DMS114 treated with DMSO at 0.1 percent for 48 hours (cell line): Measurements from ENCODE around the gene RYR3.
A peak's percentile ranks its signal among the peaks of the same experiment; 100 is the strongest.

ENCODE experiments used
- DNase-seq: peaks from one replicate; lab custom pipeline; 2025; ENCODE audit not compliant: unreplicated experiment; lab: John Stamatoyannopoulos, UW

The RYR3 gene

DNA sequence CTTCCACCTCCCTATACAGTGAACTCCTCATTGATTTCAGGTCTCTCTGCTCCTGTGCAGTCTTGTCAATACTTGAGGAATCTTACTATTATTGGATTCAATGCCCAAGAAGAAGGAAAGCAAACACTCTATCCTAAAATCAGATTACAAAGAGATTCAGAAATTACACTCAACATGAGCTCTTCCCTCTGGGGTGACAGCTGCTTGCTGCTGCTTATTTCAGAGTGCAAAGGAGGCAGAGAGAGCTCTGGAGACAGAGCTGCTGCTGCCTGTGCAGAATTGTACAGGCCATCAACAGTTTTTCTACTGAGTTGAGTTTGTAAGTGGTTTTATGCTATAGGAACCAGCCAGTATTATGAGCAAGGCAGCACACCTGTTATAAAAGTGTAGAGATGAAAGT is 7.1 kb downstream of the RYR3 start:
- no peak for DNase-seq

DNA sequence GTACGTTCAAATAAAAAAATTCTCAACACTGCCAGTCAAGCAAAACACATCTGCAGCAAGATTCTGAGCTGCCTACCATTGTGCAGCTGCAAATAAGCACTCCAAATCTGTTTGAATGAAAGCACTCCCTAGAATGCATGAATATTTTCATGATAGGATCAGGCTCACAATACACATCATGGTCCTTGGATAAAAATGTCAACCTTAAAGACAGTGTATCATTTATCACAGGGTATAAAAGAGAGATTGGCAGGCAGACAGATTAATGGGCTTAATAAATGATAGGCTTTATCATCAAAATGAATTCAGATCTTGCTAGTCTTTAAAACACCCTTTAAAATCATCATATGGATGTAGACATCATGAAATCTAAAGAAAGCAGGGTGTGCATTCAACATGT is 9.2 kb downstream of the RYR3 start:
- no peak for DNase-seq

DNA sequence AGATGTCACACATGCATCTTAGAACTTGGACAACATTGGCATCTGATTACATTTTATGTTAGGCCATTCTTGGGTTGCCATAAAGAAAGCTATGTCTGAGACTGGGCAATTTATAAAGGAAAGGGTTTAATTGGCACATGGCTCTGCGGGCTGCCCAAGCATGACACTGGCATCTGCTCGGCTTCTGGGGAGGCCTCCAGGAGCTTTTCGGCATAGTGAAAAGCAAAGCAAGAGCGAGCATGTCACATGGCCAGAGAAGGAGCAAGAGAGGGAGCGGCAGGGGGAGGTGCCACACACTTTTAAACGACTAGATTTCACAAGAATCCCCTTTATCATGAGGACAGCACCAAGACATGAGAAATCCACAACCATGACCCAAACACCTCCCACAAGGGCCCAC is 11.3 kb downstream of the RYR3 start:
- no peak for DNase-seq

DNA sequence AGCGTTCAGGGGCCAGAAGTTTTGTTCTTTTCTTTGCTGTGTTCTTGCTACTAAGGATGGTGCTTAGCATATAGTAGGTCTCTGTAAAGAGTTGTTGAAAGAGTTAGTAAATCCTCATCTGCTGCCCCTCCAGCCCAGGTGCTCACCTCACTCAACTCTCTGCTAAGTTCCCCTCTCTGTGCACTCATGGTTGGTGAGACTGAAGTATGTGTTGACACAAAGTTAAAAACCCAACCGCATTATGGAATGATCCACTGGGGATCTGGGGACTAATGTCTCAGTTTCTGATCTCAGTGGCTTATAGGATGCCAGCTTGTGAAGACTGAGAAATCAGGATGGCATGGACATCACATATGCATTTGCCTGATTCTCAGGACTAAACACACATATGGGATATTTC is 13.8 kb downstream of the RYR3 start:
- DNase-seq: no peak

DNA sequence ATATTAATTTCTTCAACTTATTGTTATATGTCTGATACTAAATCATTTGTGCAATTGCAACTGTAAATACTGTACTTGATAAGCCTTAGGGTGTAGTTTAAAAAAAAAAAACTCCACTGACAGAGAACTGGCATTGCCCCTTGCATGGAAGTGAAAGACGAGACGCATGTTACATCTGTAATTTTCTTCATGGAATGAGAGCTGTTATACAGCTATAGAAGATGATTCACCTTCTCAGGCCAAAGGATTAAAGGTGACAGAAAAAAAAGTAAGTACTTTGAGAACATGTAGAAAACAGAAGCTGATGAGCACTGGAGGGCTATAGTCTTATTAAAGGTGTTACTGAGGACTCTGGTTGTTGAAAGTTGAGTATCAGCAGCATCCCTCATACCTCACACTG is 16.1 kb downstream of the RYR3 start:
- DNase-seq: no peak

DNA sequence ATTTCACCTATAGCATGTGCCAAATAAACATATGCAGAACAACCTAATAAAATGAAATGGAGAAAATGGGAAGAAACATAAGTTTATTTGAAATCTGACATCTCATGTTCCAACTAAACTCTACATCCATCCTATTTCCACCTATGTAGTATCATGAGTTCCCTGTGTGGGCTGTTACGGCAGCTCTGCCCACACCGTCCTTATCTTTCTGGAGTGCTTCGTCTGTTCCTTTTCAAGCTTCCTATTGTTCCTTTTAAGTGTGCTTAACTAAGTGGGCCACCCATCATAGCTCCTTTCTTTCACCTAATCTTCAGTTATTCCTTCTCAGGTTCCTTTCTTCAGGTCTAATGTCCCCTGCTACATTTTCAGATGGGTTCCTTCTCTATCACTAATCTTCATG is 17.3 kb downstream of the RYR3 start:
- DNase-seq: no peak

DNA sequence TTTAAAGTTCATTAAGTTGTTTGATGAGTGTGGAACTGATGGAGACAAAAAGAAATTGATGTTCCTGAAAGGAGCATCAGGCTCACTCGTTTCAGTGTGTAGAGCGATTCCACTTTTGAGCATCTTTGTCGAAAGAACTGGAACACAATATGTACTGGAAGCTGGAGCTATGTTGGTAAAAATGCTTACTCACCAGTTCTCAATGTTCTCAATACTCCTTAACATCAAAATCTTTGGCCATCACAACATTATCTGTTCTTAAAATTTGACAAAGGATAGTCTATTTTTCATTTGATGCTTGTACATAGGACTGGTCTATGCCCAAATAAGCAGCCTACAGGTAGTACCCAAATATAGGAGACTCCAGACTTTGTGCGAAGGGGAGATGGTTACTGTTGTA is 18.7 kb downstream of the RYR3 start:
- no peak for DNase-seq

DNA sequence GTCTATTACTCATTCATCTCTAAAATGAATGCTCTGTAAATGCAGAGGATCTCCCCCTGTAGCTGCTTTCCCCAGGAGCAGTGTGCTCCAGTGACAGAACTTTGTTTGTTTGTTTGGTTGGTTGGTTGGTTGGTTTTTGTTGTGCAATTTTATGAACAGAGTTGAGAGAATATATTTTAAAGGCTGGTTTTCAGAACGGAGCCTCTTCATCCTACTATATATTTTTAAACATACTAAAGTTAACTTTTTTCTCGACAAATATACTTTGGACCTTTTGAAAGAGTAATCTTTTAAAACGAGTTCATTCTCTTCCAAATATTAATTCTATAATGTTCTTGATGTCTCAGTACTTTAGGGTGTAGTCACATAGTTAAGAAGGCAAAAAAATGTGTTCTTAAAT is 20.2 kb downstream of the RYR3 start:
- DNase-seq: peak; percentile 97

DNA sequence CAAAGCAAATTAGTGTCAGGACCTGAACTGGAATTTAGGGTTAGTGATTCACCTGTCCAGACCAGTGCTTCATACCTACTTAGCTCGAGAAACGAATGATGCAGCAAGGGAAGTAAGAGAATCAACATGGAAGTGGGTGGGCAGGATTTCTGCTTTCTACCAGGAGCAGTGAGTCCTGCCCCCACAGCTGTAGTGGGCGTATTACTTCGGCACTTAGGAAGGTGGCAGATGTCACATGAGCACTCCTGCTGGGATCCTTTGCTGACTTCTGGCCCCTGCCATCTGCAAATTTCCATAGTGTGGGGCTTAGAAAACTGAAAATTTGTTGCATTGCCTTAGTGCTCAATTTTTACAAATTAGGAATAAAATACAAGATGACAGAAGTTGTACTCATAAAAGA is 31.2 kb downstream of the RYR3 start:
- DNase-seq: no peak

DNA sequence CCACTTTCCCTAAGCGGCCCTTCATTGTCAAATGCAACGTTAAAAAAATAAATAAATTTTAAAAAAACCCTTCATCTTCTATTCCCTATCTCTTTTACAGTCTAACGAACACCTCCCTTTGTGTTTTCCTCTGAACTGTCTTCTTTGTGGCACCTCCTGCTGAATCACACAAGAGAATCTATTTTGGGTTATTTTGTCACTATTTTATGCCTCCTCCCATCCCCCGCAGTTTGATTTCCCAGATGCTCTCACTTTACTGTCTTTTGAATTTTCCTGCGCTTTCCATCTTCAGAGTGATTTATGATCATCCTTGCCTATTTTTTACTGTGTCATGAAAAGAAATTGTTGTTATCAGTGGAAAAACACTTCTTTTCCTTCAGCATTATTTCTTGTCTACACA is 32.5 kb downstream of the RYR3 start:
- no peak for DNase-seq

DNA sequence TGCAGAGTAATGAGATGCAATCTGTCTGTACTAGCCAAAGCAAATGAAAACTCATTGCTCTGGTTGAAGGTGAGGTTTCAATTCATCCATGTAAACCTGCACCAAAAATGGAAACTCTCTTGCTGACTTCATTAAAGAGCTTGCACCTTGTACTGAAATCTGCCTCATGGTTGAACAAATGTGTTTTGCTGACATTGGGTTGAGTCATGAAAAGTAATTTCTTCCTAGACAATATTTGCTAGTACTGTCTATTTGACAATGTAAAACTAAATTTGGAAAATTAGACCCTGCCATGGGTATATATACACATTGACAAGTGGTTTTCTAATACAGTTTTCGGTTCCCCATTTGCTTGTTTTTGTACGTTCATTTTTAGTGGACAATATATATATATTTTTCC is 33.3 kb downstream of the RYR3 start:
- DNase-seq: no peak

DNA sequence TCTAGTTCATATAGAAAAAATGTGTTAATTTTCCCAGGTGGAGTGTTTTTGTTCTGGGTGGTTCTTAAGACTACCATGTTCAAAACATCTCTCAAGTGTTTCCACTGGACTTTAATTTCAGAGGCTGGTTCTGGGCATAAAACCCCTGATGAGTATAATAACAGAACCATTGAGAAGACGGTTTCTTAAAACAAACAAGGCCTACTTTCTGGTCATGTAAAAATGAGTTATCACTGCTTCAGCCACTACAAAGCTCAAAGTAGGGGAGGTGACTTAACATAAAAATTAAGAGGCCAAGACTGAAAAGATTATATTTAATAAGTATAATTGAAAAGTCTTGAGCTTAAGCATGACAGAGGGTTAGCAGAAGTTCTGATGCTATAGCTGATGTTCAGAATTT is 33.8 kb downstream of the RYR3 start:
- no peak for DNase-seq

DNA sequence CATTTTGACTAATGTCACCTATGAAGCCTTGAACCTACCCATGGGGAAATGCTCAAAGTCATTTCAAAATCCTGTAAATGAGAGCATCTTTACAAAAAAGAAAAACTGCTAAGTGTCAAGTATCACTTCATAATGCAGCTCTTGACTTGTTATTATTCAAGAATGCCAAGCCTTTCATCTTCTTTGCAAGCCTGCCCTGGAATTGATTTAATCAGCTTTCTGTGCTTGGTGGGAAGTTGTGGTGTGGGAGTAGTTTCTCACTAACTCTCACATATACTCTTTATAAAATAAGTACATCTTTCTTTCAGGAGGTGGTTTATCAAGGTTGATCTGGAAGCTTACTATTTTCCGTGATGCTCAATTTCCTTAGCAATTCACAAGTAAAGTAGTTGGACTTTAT is 43.6 kb downstream of the RYR3 start:
- DNase-seq: no peak

DNA sequence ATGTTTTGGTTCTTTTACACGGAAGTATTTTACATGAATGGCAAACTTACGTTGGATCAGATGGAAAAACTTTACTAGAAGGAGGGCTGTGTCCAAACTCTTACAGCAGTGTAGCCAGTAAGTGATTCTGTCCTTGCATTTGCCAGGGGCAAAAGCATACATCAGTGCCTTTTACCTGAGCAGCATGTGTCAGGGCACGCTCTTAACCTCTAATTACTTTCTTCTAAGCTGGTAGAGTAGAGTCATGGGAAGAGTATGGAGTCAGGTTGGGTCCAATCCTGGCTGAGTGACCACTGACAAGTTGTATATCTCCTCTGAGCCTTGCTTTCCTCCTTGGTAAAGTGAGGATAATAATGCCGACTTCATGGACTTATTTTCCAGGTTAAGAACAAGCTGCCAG is 47.1 kb downstream of the RYR3 start:
- DNase-seq: no peak

DNA sequence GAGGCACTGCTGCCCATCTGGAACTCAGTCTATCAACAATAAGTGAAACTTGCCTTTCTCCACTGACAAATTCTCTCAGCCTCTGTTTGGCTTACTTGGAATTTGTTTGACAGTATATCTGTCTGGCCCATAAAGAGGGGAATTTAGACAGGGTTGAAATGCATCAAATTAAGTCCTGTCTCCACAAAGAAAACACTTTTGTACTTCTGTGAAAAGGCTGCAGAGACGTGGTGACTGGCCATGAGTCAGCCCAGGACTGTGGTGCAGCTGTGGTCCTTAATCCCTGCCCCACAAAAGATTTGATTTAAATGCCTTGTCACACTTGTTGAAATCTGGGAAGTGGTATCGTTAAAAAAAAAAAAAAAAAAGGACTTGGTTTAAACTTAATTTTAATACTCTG is 47.5 kb downstream of the RYR3 start:
- no peak for DNase-seq

DNA sequence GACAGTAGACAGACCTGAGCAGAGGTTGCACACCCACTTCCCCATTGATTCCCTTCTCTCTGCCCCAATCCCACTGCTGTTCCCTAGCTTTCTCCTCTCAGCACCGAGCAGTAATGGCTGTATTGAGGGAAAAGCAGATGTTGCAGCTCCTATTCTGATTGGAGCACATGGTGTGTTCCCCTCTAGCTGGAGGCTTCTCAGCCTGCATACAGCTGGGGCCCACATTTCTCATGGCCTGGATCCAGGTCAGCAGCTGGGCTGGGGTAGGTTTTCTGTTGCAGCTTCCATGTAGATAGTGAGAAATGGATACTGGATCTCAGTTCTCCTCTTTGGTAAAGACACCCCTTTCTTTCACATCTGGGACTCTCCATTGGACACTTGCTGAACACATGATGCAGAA is 50.1 kb downstream of the RYR3 start:
- no peak for DNase-seq

DNA sequence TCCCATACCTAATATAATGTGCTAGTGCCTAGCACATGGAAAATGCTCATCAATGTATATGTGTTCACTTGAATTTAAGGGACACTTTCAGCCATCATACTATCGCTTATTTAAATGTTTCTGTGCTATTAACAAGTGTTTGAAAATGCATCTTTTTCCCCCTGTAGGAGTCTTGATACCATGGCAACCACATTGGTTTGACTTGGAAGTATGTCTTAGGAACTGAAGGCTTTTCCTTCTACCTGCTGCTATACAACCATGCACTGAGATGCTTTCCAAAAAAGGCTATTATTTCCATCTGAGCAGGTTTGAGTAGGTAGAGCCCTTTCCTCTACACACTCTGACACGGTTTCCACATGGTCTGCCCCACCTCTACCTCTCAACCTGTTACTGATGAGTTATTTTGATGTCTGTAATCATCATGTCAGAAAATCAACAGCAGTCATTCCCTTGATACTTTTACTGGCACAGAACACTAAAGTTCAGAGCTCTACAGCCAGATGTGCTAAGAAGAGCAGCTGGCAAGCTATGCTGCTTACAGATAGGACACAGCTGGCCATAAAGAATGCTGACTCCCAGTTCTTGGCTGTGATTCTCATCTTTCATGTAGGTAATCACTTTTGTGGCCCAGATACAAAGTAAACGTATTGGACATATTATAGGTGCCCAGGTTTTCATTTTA is 59.3 kb downstream of the RYR3 start:
- no peak for DNase-seq

DNA sequence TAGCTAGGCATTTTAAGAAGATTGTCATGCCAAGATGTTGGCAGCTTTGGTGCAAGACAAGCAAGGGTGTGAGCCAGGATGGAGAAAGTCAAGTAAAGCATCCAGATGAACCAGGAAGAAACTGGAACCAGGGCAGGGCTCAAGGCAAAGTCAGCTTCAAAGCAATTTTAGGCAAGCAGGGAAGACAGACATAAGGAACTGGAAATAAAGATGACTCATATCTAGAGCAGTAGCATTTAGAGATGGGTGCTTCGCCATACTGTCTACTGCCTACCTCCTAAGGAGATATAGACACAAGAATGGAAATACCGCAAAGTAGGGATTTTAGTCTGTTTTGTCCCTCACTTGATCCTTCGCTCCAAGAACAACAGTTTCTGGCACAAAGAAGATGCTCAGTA is 59.9 kb downstream of the RYR3 start:
- no peak for DNase-seq

DNA sequence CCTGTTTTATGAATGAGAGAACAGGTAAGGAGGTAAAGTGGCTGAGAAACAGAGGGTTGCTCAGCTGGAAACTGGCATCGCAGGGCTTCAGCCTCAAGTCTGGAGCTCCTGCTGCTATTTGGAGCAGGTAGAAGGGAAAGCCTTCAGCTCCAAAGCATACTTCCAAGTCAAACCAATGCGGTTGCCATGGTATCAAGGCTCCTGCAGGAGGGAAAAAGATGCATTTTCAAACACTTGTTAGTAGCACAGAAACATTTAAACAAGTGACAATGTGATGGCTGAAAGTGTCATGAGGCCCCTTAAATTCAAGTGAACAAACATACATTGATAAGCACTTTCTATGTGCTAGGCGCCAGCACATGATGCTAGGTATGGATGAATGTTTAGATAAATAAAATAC is 60.4 kb downstream of the RYR3 start:
- no peak for DNase-seq

DNA sequence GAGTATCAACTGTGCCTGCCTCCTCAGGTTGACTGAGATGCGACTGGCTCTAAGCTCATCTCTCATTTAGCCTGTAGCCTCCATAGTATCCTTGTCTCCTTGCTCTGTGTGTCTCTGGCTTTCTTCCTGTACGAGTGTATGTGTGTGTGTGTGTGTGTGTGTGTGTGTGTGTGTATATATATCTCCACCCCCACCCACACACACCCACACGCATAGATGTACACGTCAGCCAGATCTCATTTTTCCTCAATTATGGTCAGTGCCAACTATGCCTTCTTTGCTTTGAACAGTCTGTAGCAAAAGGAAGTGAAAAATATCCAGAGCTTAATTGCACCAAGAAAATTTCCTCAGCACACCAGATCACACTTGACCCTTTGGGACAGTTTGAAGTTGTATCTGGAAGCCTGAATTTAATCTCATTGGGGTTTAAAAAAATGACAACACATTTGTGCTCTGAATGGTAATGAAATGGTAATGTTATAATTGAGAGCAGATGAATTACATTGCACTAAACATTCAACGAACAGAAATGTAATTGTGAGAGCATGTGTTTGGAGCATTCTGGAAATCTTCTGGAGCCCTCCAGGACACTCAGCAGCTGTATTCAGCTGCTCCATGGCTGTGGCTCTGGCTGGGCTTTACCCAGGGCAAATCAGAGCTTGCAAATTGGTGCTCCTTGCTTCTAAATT is 63.6 kb downstream of the RYR3 start:
- DNase-seq: no peak

DNA sequence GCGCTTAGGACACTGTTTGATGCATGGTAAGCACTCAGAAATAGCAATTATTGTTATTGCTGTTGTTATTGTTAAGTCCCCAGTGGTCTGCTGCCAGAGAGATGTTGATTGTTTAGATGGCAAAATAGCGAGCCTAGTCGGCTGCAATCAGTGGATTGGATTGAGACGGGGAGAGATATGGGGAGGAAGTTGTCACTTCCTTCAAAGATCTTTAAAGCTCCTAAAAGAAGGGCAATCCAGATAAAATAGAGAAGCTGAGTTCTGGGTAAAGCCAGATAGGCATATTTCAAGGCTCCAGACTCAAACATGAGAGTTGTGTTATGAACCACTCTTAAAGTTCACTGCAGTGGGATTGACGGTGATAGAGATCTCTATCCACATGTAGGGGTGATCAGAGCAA is 64.5 kb downstream of the RYR3 start:
- no peak for DNase-seq

DNA sequence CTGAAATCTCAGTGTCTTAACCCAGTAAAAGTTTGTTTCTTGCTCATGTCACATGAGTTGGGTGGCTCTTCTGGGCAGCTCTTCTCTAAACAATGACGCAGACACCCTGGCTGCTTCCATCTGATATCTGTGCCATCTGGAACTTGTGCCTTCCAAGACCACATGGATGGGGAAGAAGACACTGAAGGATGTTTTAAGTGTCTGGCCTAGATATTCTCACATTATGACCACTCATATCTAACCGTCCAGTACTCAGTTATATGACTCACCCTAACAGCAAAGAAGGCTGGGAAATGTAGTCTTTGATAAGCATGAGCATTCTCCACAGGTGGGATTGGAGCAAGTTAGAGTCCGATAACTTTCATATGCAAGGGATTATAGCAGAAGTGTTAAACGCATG is 66.4 kb downstream of the RYR3 start:
- no peak for DNase-seq

DNA sequence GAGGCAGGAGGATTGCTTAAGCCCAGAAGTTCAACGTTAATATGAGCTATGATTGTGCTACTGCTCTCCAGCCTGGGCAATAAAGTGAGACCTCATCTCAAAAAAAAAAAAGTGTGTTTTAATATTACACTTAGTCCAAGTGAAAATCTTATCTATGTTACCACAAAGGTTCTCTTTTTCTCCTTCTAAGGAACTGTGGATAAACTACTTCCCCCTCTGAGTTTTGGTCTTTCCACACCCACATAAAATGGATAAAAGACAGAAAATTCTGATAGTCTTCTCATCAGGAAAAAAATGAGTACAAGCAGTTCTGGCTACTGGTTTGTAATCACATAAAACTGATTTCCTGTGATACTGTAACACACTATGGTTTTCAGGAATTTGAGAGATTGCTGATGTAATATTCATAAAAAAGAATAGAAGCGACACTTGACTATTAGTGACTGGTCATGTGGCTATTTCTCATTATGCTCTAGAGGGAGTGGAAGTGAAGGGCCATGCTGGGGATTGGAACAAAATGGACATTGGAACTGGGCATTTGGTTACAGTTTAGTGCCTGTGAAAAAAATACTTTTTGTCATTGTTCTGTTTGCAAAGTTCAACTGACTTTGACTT is 68.2 kb downstream of the RYR3 start:
- no peak for DNase-seq
